AG04449 (cell line): ENCODE results near the gene B4GALT6.

Experiments
- CTCF ChIA-PET: fragments of 350-600 bp; formaldehyde crosslinking; extraction: SDS; loops from one replicate; lab custom pipeline; 2021; ENCODE audit warnings: antibody characterized with exemption; lab: Yijun Ruan, JAX
- POLR2A ChIA-PET: fragments of 400-600, 350-600 bp; formaldehyde crosslinking; extraction: SDS; loops from one replicate; lab custom pipeline; 2020; ENCODE audit warnings: antibody characterized with exemption, inconsistent platforms; lab: Yijun Ruan, JAX
- DNase-seq: peaks from one replicate; pipeline ENCODE4 v3.0.0-alpha.2; 2010; ENCODE audit warnings: low read depth, low spot score
- H3K4me3 ChIP-seq: 2 replicates; pipeline ENCODE4 v1.5.1; 2011; ENCODE audit warnings: low read depth, mild to moderate bottlenecking, control low read depth, low read length
- TF ChIP-seq, protein P1 (sequence below): IDR thresholded peaks from one replicate; pipeline ENCODE4 v1.5.1; 2011; ENCODE audit warnings: mild to moderate bottlenecking, moderate library complexity, low read length, control low read depth, inconsistent platforms; ENCODE audit not compliant: insufficient read depth; ENCODE audit errors: missing control alignments

B4GALT6 gene

DNA sequence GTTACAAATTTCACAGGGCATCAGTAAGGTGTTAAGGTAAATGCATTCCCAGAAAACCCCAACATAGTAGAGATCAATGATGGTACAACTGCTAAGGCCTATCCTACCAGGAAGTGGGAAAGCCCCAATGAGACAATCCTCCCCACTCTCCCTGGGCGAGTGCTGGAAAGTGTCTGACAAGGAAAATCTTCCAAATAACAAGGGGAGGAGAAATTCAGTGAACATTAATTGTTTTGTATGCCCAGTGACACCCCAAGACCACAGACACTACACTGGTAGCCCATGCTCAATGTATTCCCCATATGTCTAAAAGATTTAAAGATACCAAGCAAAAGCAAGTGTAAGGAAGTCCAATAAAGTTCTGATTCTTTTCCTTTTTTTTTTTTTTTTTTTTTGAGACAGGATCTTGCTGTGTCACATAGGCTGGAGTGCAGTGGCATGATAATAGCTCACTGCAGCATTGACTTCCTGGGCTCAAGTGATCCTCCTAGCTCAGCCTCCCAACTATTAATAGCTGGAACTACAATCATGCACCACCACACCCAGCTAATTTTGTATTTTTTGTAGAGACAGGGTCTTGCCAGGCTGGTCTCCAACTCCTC is 24.7 kb downstream of the B4GALT6 start:
- POLR2A ChIA-PET, result no interaction called here
- CTCF ChIA-PET, result no interaction called here
- TF ChIP-seq, protein P1, sequence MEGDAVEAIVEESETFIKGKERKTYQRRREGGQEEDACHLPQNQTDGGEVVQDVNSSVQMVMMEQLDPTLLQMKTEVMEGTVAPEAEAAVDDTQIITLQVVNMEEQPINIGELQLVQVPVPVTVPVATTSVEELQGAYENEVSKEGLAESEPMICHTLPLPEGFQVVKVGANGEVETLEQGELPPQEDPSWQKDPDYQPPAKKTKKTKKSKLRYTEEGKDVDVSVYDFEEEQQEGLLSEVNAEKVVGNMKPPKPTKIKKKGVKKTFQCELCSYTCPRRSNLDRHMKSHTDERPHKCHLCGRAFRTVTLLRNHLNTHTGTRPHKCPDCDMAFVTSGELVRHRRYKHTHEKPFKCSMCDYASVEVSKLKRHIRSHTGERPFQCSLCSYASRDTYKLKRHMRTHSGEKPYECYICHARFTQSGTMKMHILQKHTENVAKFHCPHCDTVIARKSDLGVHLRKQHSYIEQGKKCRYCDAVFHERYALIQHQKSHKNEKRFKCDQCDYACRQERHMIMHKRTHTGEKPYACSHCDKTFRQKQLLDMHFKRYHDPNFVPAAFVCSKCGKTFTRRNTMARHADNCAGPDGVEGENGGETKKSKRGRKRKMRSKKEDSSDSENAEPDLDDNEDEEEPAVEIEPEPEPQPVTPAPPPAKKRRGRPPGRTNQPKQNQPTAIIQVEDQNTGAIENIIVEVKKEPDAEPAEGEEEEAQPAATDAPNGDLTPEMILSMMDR, result no peak
- no peak for DNase-seq
- H3K4me3 ChIP-seq, result no peak overlapping the region

DNA sequence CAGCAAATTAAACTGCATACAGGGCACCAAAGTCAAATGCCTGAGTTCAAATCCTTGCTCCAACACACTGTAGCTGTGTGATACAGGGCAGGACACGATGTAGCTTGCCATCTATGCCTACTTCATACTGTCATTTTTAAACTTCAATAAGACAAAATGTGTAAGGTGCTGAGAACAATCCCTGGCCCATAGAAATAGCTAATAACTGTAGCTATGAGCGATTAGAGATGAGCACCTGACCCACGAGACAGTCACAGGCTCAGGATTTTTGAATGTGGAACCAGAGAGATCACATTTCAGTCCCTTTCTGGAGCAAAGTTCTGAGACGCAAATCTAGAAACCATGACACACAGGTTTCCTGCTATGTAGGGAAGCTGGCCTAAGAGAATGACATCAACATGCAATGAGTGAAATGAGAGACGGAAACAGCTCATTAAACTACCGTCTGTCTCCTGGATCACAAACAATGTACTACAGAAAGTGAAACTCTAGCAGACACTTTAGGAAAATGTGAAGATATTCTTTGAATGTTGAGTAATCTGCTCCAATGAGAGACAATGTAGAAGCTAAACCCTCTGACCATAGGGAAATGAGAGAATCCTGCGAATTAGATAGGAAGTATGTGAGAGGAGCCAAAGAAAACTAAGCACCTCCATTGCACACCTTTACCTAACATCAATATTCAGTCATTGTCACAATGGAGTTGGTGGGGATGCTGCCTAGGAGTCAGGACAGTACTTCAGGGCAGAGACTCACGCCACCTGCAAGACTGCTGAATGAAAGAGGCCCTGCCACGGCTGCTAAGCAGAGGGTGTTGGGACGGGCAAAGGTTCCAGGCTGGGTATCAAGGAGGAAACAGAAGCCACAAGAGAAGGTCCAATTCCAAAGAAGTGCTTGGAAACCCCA is 25.5 kb downstream of the B4GALT6 start:
- TF ChIP-seq, protein P1, result no peak
- no peak overlapping the region for H3K4me3 ChIP-seq
- no peak for DNase-seq
- ChIA-PET POLR2A (no interaction called here), CTCF (no interaction called here)

GRCh38 chr18:31657823-31658669 is 26.3 kb downstream of the B4GALT6 start:
- H3K4me3 ChIP-seq, result no peak overlapping the region
- DNase-seq, result no peak
- ChIA-PET CTCF (no interaction called here), POLR2A (no interaction called here)
- TF ChIP-seq, protein P1, result no peak

DNA sequence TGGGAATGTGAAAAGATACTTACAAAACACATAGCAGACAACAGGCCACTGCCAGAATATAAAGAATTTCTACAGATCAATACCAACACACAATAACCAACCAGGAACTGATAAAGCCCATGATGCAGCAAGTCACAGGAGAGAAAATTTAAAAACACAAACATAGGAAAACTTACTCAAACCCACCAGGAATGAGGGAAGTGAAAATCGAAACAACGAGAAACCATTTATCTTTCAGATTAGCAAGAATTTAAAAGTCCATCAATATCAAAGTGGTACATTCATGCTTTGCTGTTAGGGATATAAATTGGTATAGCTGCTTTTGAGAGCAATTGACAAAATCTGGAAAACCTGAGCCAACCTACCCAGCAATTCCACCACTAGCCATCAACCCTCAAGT is 27.6 kb downstream of the B4GALT6 start:
- POLR2A ChIA-PET, result no interaction called here
- no peak overlapping the region for H3K4me3 ChIP-seq
- no peak for DNase-seq
- TF ChIP-seq, protein P1, result no peak
- CTCF ChIA-PET, result no interaction called here

DNA sequence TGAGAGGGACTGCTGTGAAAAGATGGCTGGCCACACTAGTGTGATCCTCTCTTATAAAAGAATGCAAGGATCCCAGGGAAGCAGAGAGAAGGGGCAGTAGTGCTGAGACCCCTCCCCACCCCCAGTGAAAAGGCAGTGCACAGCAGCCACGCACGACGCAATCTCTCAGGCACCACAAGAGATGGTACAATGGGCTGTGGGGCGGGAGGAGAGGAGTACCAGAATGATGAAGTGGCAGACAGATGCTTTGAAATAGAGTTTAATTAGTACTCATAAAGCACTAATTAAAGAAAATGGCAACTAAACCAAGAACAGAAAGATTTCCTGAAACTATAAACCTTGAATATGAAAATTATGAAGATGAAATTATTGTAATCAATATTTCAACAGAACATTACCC is 29.0 kb downstream of the B4GALT6 start:
- TF ChIP-seq, protein P1, result no peak
- ChIA-PET CTCF (no interaction called here), POLR2A (no interaction called here)
- H3K4me3 ChIP-seq, result no peak overlapping the region
- no peak for DNase-seq
